Muscle of arm (tissue), 12 donors: ENCODE data around the gene PPFIBP1. TPM values are rescaled to one million over a fixed set of nuclear protein-coding genes. Genes with fewer than 3 reads are reported as not detected.
"Not testable (repeated sequence)": the region's sequence is repeated elsewhere in the genome, so short reads cannot be mapped to it uniquely, and the experiment has no call there.

Experiments
- DNase-seq: peaks from one replicate; pipeline ENCODE4 v3.0.0-alpha.2; 2013
- polyA plus RNA-seq, 12 donors: library from polyadenylated mRNA; unstranded; fragments of 120-200 nt; gene quantifications; one replicate each; pipeline ENCODE4 v1.2.1, GENCODE V29; 2013; ENCODE audit not compliant: insufficient read length in 12 of 12

The PPFIBP1 gene
- polyA plus RNA-seq, 12 donors, result 22.2 to 85.1 (median 38.0) TPM; not detected in 1

DNA sequence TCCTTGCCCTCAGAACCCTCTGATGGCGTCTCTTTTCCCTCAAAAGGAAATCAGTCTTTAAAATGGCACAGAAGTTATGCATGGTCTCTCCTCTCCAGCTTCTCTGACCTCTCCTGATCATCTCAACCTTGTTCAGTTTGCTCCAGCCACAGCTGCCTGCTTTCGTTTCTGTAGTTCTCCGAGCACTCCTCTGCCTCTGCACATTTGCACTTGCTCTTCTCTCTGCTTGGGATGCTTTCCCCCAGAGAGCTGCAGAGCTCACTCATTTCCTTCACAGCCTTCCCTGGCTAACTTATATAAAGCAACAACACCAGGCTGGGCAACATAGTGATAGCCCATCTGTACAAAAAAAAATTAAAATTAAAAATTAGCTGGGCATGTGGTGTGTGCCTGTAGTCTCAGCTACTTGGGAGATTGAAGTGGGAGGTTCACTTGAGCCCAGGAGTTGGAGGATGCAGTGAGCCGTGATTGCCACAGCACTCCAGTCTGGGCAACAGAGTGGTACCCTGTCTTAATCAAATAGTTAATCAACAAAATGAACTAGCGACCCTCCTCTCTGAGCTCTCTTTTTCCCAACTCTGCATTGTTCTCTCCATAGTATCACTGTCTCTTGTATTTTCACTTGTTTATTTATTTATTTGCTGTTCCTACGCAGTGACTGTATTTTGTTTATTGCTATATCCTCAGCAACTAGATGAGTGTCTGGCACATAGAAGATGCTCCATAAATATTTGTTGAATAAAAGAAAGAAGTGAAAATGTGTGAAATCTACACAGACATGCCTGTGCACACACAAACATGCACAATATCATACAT is 37.7 kb downstream of the PPFIBP1 start:
- no peak for DNase-seq

DNA sequence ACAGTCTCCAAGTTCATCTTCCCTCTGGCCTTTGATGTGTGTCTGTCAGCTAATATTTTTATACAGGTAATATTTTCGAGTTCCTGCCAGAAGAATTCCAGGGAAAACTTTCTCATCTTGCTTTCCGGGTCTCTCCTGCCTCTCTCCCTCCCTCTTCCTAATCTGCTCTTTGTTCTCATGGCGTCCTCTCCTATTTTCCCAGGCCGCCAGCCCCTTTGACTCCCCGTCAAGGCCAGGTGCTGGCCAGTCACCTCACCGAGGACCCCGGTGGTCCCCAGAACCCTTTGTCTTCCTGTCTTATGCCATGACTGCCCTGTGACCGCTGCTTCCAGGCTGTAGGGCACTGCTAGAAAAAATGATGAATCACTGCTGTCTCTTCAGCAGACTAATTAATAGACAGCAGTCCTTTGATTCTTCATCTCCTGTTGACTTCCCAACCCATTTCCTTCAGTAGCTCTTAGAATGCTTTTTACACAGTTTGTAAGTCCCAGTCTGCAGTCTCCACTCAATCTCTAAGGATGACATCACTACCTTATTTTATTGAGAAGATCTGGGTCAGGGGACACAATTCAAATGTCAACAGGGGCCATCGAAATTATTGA is 40.7 kb downstream of the PPFIBP1 start:
- DNase-seq, result no peak

DNA sequence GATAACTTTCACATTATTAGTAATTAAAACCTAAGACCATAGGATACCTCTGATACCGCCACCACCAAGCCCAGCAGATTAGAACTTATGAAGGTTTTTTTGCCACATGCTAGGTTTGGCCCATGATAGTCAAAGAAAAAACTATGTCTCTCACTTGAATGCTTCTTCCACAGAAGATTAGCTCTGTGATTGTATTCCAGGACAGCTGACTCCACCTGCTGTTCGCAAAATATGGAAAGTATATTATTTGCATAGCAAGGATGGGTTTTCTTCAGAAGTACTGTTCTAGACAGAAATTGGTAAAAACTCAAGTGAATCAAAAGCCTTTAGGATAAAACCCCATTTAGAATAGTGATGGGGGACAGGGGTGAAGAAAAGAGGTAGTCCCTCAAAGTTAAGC is 42.2 kb downstream of the PPFIBP1 start:
- no peak for DNase-seq

DNA sequence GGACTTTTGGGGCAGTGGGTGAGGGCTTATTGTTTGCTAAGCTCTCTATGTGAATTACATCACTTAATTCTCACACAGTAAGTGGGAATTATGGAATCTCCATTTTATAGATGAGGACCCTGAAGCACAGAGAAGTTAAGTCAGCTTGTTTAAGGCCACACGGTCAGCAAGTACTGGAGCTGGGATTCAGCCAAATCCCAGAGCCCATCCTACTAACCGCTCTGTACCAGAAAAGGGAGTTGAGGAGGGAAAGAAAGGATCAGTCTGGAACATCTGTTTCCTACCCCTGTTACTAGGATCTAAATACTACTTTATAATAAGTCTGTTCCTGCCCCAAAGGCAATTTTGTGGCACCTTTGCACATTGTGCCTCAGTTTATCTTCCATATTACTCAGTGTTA is 42.6 kb downstream of the PPFIBP1 start:
- DNase-seq, result no peak

DNA sequence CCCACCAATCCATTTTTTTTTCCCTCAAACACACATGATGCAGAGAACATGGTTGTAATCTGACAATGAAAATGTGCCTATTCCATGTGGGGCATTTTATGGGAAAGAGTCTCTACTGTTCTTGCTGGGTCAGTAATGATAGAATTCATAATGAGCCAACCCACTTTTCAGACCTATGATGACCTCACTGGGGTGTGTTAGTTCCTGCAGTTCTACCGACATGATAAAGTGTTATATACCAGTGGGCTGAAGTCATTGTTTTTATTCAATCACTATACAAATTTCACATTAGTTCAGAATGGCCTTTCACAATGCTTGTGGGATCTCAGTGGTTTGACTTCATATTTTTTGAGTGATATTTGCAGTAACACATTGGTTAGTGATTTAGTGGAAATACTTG is 47.5 kb downstream of the PPFIBP1 start:
- no peak for DNase-seq

DNA sequence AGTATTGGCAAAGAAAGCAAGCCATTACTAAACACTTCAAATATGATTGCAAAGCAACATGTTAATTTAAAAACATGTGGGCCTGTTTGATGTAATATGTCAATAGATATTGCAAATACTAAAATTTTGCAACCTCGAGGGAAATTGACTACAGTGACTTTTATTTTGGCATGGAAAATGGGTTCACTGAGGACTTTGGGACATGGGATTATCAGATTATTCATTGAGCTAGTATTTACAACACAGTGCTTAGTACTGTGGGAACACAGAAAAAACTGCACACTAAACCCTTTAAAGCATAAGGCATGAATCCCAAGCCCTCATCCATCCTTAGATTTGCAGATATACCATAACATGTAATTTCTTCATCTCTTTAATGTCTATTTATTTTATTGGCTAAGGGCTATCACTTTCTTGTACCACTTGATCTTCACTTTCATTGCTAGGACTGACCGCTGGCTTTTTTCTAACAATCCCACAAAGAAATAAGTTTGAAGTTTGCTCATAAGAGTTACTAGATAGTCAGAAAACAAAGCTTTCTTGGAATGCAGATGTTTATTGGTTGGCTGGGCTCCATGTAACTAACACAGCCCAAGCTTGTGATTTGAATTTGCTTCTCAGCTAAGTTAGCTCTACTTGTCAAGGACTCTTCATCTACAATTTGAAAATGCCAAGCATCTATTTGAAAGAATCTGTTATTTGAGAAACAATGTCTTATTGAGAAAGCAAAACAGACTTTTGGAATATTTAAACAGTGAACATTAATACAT is 48.7 kb downstream of the PPFIBP1 start:
- DNase-seq, result no peak

DNA sequence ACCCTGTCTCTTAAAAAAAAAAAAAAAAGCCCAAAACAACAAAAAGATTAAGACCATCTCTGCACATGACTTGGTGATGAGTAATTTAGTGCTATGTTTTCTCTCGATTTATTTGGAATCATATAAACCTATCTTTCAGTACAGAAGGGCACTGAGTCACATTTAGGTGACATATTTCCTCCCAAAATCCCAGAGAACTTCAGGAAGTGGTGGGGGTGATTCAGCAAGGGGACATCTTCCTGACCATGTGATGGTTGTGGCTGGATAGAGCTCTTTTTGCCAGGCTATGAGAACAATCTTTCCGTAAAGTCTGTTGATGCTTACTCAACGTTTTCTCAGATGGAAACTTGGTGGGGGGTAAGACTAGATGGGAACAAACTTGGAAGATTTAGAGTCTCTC is 50.0 kb downstream of the PPFIBP1 start:
- DNase-seq, result no peak

DNA sequence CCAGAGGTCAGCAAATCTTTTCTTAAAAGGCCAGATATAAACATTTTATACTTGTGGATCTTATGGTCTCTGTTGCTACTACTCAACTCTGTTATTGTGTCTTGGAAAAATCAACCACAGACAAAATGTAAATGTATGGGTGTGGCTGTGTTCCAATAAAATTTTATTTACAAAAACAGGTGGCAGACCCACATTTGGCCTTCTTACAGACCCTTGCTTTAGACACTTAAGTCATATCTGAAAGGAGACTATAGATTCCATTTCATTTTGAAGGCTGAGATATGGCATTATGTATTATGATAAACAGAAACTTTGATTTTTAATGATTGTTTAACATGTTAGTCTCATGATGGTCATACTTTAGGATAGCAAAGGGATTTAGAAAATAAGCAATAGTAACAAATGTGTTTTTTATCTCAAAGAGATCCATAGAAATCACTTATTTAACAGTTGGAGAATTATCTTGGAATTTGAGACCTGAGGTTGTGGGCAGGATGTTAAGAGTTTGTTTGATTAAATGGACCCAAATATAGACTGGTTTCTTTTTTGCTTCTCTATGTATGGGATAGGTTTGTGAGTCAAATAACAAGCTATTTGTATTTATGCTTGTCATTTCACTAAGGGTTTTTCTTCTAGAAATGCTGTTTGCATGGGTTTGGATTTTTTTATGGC is 51.2 kb downstream of the PPFIBP1 start:
- no peak for DNase-seq

DNA sequence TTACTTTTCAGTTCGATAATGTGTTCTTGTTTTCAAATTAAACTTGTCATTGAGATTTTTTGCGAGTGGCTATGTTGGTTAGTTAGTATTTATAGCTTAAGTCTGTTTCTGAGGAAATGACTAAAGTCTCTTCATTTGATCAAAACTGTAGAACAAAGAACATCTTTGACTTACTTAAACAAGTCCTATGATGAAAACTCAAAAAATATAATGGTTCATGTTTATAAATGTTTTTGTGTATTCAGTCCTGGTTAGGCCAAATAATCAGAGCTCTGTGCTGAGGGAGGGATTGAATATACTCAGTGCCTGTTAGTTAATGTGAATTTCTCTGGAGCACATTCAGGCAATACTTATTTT is 51.7 kb downstream of the PPFIBP1 start:
- DNase-seq, result no peak

DNA sequence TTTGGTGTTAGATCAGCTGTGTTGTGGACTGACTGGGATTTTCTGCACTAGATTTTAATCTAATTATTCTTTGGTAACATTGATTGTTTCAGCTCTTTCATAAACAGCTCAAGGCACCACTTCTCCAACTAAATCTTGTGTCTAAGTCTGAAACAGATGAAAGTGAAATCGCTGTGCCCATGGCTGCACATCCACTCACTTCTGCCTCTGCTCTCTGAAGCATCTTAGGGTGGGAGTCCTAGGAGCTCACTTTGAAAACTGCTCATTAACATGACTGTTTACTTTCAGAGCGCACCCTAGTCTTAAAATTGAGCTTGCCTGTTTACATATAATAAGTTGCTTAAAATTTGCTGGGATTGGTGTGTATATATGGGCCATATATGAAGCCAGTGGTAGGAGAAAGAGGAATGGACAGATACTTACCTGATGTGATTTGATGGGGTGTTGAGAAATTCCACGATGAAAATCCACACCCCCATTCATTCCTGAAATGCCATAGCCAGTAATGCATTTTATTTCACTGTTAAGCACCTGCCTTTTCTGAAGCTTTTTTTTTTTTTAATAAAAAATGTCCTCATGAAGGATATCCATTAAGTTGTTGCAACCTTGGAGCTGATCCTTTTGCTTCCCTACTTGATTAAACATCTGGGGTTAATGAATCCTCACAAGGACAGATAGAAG is 52.8 kb downstream of the PPFIBP1 start:
- no peak for DNase-seq

DNA sequence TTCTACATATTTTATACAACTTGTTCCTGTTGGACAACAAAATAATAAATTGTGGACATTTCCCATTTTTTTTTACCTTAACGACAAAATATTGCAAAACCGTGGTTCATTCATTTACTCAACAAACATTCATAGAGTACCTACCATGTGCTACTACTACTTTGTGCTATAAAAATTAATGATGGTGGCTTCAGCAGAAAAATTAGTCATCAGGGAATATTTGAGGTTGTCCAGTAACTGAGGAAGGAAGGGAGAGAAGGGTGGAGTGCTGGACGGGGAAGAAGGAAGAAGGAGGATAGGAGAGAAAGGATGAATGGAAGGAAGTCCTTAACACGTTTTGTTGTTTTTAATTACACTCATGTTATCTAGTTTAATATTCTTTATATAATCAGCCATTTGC is 53.7 kb downstream of the PPFIBP1 start:
- DNase-seq, result no peak

DNA sequence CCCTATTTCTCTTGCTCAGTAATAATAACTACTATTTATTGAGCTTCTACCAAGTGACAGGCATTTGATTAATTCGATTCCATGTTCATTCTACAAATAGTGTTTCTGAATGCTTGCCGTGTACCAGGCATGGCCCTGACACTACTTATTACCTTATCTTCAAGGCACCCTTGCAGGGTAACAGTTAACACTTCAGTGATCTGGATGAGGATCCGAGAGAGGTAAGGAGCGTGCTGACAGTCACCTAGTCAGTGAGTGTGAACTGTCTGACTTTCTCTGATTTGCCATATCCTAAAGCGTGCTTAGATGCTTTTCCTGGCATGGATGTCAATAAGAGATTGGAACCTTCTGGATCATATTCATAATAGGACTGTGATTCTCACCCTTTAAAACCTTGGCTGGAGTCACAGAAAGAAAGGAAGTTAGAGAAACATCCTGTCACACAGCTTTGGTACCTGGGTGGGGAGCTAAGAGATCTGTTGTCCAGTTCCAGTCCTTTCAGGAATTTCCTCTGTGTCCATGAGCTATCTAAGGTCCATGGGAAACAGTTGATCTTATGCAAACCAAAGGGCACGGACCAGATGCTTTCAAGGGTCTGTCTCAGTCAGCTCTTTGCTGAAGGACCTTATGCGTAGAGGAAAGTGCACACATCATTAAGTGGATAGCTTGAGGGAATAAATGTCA is 54.8 kb downstream of the PPFIBP1 start:
- no peak for DNase-seq

DNA sequence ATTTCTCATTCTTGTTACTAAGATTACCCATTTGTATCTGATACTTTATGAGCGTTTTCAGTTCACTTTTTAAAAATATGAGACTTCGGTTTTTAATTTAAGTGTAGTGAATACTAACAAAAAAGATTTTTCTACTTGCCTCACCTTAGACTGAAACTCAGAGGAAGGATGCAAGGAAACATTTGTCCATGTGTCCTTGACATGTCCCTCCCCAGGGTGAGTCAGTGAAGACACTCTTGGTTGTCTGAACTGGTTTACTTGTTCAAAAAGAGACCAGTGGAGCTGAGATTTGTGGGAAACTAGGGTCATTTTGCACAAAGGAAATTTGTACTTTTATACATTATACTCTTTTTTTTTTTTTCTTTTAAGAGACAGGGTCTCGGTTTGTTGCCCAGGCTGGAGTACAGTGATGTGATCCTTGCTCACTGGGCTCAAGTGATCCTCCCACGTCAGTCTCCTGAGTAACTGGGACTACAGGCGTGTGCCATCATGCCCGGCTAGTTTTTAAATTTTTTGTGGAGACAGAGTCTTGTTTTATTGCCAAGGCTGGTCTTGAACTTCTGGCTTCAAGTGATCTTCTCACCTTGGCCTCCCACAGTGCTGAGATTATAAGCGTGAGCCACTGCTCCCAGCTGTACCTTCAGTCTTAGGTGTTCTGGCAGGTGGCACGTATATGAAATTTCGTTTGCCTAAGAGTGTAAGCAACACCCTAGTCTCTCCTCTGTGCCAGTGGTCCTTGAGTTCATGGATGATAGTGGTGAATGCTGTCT is 56.7 kb downstream of the PPFIBP1 start:
- no peak for DNase-seq

DNA sequence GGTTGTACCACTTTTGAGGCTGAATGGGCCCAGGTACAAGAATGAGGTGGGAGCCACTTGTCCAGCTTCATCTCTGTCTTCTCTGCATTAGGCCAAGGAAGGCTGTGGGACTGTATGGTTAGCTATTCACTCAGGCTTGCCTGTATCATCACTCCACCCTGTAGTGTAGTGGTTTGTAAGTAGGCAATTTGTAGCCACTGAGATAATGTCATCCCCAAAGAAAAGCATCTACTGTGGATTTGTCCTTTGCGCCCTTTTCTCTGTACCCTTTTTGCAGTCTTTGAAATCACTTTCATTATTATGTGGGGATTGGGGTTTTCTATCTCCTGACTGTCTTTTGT is 57.3 kb downstream of the PPFIBP1 start:
- DNase-seq, result not testable (repeated sequence)

DNA sequence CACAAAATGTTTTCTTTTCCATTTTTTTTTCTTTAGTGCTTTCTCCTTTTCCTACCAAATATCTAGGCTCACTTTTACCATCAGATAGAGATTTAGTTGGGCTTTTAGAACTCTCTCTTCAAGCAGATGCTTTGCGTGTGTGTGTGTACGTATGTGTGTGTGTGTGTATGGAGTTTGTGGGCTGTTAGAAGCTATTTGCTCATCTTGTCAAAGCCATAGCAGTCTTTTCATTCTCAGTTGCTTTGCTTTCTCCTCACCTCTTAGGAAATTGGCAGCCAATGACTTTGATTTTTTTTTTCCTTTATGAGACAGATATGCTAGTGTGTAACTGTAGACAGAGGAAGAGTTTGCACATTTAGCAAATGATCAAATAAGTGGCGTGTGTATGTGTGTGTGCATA is 57.8 kb downstream of the PPFIBP1 start:
- not testable (repeated sequence) for DNase-seq

DNA sequence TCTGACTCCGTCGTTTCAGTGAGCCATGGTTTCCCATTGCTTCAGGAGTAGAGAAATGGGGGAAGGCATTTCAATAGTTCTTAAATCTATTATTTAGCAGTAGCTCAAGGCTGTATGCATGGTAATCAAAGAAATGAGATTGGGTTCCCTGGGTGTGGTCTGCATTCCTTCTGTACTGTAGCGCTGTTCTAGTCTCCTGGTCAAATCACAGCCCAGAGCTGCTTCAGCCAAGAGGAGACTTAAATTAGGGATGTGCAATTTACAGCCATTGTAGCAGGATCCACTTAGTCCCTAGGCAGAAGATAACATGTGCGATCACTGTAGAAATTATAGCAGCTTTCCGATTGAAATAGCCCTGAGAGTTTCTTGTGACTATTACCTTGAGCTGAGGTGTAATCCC is 58.4 kb downstream of the PPFIBP1 start:
- not testable (repeated sequence) for DNase-seq

DNA sequence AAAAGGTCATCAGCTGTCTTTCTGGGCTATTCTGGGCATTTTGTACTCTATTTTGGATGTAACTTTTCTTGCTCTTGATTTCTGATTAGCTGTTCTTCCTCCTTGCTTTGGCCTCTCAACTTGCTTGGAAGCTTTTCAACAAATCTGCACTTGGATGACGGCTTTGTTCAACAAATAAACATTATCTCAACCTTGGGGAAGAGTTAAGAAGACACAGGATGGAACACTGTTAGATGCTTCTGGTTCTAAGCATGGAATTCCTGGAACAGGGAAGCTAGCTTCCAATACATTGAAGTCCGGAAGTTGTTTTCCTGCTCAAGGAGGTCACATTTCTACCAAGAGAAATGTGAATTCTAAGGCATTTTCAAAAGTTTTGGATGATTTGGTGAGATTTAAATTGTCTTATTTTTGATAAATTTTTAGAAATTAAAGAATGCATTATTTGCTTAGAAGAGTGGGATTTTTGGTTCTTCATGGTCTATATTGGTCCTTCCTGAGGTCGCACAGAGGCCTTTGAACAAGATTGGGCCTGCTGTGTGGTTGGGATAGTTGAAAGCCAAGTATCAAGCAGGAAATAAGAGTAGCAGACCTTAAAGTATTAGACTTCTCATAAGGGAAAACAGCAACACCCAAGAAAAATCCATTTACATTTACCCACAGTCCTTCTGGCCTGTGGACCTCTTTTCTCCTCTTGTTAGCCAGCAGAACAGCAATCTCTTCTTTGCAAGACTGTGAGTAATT is 59.2 kb downstream of the PPFIBP1 start:
- DNase-seq, result peak; percentile 65

DNA sequence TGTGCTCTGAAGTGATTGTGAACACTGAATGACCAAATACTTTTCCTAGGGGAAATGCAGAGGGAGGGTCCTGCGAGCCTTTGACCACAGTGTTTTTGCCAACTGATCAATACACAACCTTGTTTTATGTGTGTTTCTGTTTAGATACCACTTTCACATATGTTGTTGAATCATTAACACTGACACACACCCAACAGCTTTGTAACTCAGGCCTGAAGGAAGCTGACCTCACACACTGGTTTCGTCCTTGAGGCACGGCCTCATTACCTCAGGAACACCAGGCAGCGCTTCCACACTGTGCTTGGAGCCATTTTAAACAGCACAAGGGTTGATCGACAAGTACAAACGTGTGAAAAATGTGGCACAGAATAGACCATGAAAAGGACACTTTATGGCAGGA is 60.0 kb downstream of the PPFIBP1 start:
- no peak for DNase-seq

DNA sequence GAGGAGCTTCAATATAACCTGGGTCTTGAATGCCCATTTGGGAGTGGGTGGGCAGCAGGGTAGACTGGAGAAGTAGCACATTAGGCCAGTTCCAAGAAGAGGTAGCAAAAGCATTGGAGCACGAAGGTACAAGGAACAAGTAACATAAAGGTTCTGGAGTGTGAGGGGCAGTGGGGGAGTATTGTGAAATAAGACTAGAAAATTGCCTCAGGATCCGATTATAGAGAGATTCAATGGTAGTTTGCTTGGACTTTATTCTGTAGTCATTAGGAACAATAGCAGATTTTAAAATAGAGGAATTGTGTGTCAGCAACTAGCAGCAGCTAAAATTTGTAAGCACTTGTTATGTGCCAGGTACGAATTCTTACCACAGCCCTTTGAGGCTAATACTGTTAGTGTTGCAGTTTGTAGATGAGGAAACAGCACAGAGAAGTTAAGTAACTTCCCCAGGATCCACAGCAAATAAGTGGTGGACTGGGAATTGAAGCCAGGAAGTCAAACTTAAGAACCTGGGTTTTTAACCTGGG is 61.8 kb downstream of the PPFIBP1 start:
- DNase-seq, result no peak
